HuH-7 (cell line): ENCODE data around the gene SERPINA4.
A peak's percentile ranks its signal among the peaks of the same experiment; 100 is the strongest.

Experiments
- DNase-seq: peaks from one replicate; pipeline ENCODE4 v3.0.0; 2011; ENCODE audit warnings: low spot score

SERPINA4 gene

DNA sequence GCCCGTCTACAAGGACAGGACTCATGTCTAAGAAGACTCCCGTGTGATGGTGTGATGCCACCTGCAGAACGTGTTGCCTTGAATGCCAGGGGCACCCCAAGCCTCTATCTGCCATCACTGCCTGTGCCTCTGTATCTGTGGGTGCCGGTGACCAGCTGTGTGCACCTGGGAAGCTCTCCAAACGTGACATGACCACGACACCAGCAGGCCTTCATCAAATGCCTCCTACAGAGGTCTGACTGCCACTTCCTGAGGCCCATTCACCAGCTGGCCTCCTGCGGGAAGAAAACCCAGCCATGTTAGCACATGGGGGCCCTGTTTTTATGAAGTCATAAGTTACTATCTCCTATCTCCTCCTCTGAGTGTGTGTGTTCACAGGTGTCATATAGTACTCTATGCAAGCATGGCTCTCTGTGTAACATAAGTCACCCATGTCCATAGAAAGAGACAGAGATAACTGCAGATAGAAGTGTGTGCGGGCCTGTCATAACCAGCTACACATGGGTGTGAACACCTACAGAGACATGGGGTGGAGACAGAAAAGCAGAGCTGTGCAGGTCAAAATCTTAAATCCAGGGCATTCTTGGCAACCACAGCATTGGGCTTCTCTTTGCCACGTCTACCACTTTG, 18.3 kb upstream of the SERPINA4 start:
- DNase-seq: no peak

DNA sequence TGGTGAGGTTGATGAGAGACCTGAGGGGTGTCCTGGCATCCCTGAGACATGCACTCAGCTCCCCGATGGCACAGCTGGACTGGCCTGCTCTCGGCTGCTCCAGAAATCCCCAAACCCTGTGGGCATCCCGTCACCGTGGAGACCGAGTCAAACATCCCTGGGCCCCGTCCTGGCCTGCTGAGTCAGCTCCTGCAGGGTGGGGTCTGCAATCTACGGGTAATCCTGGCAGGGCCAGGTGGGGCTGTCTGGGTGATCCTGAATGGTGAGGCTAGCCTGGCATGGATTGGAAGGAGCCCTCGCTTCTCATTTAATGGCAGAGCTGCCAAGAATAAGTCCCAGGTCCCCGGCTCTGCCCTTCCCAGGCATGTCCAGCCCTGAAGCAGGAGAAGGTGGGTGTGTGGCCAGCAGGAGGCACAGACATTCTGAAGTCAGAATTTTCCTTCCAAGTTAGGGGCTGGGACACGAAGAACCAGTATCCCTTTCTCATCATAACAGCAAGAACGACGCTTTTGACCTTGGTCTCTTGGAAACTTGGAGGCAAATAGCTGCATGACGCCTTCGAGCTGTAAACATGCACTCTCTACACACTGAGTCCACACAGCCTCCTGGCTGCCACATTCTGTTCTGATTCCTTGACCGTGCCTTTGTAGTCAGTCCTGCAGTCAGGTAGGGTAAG, 17.7 kb upstream of the SERPINA4 start:
- no peak for DNase-seq

DNA sequence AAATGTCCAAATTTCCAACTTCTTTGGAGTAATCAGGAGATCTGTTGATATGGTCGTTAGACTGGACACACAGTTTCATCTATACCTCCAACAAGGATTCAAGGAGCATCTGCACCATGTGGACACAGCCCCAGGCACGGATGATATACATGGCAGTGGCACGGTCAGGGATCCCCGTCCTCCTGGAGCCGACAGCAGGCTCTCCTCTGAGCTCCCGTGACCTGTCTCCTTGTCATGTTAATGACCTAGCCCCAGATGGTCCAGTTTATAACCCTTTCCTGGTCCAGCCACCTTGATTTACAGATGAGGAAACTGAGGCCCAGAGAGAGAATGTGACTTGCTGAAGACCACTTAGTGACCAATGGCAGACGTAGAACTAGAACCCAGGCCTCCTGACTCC, 16.5 kb upstream of the SERPINA4 start:
- no peak for DNase-seq

DNA sequence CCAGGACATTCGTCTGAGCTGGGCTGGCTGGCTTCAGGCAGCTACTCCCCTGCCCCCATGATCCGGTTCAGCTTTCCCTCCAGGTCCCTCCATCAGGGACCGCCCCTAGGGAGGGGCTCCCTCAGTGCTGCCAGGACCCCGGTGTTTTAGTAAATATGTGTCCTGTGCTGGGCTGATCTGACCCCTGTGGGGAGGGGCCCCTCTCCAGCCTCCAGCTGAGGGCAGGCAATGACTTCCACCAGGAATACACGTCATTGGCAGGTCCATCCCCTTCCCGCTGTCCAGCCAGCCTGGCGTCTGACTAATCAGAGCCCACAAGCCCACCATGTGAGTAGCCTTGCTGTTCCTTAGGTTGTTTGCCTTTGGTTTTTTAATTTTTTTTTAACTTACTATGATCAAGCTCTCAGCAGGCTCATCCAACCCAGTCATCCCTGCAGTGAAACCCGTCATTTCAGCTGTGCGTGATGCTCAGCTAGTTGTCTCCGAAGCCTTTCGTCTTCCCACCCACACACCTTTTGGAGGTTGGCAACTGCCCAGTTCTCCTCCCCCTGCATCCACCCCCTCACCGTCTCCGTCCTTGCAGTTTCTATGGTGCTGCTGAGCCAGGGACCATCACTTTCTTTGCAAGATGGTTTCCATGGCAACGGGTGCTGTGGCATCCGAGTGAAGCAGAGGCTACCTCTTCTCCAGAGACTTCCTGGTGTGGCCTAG, 16.0 kb upstream of the SERPINA4 start:
- no peak for DNase-seq

DNA sequence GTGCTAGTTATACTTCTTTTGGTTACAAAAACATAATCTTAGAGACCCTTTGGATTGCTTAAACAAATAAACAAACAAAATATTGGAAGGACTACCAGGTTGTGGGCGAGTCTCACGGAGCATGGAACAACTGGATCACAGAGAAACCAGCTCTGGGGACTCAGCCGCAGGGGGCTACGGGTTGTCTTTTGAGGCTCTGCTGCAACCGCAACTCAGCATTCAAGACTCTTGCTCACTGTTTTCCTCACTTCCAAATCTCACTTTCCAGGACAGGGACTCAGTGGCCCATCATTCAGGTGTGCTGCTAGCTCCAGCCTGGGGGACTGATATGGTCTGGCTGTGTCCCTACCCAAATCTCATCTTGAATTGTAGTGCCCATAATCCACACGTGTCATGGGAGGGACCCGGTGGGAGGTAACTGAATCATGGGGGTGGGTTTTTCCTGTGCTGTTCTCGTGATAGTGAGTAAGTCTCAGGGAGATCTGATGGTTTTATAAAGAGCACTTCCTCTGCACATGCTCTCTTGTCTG, 14.0 kb upstream of the SERPINA4 start:
- DNase-seq: no peak

DNA sequence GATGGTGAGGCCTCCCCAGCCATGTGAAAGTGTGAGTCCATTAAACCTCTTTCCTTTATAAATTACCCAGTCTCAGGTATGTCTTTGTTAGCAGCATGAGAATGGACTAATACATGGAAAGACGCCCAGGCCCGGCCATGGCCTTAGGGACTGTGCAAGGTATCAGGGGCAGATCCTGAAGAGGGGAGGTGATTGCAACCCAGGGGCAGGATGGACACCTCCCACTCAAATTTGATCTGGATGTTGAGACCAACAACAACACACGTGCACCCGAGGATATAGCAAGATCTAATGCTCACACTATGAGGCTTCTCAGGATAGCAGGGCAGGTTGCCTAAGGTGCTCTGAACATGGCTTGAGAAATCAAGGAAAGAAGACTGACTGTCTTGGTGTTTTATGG, 13.5 kb upstream of the SERPINA4 start:
- DNase-seq: no peak

DNA sequence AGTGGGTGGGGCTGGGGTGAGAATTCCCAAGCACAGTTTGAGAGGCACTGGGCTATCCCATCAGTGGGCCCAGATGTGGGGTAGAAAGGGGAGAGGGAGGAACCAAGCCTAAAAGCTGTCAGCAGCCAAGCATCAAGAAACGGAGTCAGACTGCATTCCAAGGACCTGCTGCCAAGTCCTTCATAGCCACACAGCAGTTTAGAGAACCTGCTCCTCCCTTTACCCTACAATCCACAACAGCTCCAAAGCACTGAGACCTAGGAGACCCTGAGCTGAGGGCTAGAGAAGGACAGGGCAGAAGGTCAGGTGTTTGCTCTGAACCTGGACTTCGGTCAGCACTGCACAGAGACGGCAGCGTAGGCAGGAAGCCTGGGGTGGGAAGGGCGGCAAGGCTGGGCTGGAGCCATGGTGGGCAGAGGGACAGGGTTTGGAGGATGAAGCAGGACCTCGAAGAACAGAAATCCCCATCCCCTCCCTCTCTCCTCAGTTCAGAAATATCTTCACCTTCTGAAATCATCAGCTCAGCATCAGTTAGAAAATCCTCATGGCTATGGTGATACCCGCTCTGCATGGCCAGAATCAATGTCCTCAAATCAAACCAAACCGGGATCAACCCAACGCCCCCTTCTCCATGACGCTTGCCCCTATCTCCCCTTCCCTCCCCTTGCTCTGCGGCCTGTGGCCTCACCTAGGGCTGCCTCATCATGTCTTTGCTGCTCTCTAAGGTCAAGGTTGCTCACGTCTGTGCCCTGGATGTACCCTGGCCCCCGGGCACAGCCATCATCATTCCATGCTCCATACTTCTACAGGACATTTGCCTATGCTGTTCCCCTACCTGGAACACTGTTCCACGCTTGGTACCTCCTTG, 12.9 kb upstream of the SERPINA4 start:
- no peak for DNase-seq

DNA sequence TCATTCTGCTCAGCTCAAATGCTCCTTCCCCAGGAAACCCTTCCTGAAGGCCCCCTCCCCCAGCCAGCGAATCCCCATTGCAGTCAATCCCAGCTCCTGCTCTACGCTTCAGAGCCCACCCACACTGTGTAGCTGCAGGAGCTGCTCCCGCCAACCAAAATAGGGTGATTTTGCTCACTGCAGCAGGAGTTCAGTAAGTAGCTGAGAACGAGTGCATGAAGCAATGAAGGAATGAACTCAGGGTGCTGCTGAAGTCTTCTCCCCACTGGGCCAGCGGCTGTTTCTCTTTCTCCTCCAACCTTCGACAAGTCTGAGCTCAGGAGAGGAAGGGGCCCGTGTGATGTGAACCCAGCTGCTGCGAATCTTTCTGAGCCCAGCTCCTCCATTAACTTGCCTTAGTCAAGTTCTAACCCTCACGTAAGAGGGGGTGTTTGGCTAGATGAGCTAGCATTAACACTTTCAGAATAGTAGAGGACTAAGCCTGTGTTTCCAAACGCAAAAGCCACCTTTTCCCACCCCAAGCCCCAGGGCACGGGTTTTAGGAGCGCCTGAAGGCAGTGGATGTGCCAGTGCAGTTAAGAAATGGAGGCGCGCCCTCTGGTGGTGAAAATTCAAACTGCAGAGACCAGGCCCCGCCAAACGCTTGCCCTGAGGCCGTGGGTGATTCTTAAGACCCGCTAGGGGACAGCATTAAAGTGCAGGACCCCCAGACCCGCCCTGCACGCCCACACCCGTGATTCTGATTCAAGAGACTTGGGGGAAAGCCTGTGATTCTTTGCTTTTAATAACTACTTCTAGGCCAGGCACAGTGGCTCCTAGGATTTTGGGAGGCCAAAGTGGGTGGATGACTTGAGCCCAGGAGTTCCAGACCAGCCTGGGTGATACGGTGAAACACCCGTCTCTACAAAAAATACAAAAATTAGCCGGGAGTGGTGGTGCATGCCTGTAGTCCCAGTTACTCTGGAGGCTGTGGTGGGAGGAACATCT, 11.9 kb upstream of the SERPINA4 start:
- DNase-seq: peak; percentile 51

DNA sequence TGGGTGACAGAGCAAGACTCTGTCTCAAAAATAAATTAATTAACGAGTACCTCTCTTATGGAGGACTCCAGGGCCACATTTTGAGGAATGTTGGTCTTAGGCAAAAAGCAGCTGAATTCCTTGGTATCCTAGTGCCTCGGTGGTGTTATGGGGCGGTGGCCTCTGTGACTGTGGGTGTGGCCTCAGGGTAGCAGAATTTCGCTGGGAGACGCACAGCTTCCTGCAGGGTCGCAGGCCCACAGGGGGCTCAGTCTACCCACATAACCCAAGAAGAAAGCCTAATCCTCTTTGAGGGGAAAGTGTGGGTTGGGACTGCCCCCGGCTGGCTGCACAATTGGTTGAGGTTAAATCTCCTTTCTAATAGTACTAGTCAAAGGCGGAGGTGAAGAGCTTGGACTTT, 11.2 kb upstream of the SERPINA4 start:
- DNase-seq: no peak

DNA sequence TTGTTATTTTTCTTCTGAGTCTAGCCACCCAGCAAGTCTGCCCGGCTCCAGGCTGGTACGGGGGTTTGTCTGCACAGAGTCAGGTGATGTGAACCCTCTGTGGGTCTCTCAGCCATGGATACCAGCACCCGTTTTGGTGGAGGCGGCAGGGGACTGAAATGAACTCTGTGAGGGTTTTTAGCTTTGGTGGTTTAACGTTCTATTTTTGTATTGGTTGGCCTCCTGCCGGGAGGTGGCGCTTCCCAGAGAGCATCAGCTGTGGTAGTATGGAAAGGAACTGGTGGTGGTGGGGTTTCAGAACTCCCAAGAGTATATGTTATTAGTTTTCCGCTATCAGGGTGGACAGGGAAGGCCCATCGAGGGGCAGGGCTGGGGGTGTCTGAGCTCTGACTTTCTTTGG, 5.3 kb upstream of the SERPINA4 start:
- DNase-seq: no peak

DNA sequence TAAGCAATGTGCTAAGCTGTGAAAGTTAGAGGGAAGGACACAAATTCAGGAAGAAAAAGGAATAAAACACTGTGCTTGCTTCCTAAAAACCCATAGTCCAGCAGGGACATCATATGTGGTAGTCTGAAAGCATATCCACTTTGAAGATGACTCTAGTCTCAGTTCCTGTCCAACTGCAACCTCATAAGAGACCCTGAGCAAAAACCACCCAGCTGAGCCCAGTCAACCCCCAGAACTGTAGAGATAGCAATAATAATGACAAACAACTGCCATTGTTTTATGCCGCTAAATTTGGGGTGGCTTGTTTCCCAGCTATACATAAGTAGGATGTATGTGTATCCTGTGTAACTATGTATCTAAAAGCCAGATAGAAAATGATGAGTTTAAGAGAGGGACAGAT, 3.9 kb upstream of the SERPINA4 start:
- DNase-seq: no peak

DNA sequence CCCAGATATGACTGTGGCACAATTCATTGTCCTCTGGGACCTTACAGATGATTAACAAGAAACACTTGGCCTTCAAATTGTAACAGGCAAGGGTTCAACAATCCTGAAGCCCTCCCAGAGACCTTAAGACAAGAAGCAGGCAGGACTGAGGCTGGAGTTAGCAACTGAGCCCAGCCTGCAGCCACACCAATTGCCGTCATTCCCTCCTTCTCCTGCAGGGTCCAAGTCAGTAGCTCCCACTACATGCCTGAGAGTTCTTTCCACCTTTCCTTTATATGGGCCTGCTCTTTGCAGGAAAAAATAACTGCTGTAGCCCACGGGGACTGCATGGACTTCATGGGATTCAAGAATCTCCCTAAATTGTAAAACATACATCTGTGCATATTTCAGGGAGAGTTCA, 2.4 kb upstream of the SERPINA4 start:
- DNase-seq: no peak

DNA sequence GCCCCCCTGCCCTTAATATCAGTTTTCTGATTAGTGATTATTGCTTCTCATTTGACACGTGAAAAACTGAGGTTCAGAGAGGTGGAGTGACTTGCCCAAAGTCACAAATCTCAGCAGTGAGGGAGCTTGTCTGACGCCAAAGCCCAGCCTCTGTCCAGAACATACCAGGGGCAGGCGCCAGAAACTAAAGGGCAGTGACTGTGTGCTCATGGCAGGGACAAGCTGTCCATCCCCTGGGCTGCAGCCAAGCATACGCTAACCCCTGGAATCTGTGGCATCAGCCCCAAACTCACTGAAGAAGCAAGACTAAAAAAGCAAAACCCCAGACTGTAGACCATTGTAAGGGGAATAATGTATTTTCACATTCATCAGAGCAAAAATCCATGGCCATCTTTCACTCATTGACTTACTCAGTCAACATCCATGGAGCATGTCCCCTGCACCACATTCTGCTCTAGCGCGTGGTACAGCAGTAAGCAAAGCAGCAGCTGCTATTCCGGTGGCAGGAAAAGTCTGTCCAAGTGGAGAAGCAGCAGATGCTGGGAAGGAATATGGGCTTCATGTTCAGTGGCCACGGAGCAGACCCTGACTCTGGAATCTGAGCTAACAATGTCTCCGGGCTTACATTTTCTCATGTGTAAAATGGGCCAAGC, 1.5 kb upstream of the SERPINA4 start:
- DNase-seq: no peak

DNA sequence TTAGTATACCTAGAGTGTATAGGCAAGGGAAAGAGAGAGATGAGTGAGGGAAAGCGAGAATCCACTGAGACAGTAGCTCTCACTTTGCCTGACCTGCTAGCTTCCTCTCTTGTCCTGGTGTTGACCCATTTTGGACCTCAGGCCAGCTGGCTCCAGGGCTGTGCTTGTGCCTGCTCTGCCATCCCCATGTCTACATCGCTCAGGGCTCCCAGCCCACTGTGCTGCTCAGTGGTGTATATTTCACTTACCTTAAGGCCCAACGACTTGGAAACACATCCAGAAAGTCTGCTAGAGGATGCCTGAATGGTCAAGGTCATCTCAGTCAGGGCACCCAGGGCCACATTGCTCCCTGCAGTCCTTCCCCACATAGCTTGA, 964 bp upstream of the SERPINA4 start:
- DNase-seq: no peak

DNA sequence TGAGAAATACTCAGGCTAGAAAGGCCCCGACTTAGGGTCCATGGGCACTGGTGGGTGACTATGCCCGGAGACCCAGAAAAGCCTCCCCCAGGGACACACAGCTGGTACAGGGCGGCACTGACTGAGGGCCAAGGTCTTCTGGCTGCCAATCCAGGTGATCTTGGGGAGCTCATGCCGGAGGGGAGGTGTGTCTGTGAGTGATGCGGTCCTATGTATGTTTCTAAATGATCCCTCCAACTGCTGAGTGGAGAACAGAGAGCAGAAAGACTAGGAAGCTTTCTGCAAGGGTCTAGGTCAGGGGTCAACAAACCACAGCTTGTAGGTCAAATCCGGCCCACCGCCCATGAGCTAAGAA, 391 bp downstream of the SERPINA4 start:
- no peak for DNase-seq

DNA sequence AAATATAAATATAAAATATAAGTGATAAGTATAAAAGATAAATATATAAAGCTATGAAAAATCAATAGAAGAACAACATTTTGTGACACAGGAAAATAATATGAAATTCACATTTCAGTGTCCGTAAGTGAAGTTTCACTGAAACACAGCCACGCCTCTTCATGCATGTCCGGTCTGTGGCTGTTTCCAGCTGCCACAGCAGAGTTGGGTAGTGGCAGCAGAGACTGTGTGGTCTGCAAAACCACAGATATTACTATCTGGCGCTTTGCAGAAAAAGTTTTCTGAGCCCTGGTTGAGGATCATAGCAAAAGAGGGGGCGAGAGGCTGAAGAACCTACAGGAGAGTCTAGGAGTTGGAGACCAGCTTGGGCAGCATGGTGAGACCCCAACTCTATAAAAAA, 780 bp downstream of the SERPINA4 start:
- no peak for DNase-seq

DNA sequence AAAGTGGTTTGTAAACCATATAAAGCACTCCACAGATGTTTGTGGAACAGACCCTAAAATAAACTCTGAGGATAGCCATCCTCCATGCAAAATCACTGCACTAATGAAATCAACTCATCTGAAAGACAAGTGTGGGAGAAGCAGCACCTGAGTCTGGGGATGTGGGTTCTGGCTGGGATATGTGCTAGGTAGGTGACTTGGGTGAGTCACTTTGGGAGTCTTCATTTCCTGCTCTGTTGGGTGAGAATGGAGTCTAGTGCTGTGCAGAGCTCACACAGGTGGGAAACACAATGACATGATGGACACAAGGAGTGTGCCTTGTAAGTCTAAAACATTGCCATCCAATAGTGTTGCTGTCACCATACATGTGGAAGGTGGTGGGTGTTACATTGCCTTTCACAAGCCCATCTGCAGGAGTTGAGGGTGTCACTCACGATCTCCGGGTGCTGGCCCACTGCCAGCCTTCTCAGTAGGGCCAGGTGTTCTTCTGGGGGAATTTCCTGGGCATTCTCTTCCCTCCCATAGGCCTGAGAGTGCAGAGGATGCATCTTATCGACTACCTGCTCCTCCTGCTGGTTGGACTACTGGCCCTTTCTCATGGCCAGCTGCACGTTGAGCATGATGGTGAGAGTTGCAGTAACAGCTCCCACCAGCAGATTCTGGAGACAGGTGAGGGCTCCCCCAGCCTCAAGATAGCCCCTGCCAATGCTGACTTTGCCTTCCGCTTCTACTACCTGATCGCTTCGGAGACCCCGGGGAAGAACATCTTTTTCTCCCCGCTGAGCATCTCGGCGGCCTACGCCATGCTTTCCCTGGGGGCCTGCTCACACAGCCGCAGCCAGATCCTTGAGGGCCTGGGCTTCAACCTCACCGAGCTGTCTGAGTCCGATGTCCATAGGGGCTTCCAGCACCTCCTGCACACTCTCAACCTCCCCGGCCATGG, 2.0 kb downstream of the SERPINA4 start:
- DNase-seq: no peak

DNA sequence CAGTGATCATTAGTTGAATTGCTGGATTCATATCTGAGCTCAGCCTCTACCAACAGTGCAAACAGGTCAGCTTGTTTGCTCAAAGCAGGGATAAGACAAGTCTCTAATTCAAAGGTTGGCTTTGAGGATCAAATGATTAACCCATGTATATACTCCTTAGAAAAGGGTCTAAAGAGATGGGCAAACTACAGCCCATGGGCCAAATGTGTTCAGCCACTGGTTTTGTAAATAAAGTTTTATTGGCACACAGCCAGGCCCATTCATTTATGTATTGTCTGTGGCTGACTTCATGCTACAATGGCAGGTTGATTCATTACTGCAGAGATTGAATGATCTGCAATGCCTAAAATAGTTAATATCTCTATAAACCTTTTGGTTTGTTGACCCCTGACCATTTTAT, 3.1 kb downstream of the SERPINA4 start:
- no peak for DNase-seq

DNA sequence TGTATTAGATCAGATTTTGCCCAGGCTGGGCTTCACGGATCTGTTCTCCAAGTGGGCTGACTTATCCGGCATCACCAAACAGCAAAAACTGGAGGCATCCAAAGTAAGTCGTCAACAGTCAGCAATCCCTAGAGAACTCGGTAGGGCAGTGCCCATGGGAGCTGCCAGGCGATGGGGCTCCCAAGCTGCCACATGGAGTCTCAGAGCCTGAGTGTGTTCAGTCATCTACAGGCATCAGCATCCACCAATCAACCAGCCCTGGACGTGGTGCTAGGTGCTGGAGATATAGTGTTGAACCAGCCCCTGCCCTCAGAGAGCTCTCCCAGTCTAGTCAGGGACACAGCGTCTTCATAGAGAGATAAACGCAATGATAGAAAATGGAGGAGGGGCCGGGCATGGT, 6.9 kb downstream of the SERPINA4 start:
- DNase-seq: no peak
